K562 (cell line): ENCODE results near the gene ABLIM1. TPM values are rescaled to one million over a fixed set of nuclear protein-coding genes. Genes with fewer than 3 reads are reported as not detected.

Experiments
- ATAC-seq: fragments of 200-7000 bp; cut with Tn5 transposase; 3 replicates; pipeline ENCODE4 v1.9.1; 2020; ENCODE audit warnings: moderate library complexity
- BruUV-seq: library from RNA; stranded (reverse); fragments of 400-500 nt; replicated peaks from 2 replicates; lab custom pipeline; 2021; lab: Mats Ljungman, UMichigan
- CTCF ChIA-PET: fragments of 300-600 bp; formaldehyde crosslinking; extraction: SDS; loops from one replicate; lab custom pipeline; 2021; ENCODE audit warnings: low intra/inter-chr PET ratio; lab: Yijun Ruan, JAX
- POLR2A ChIA-PET: fragments of 300-600, 350-650 bp; sonication (Branson Sonifier 250); formaldehyde crosslinking; extraction: SDS; loops from one replicate; lab custom pipeline; 2021; ENCODE audit warnings: antibody characterized with exemption, inconsistent platforms; lab: Yijun Ruan, JAX
- DNase-seq, 4 experiments: peaks; one replicate each; pipeline versions ENCODE4 v3.0.0 to v3.0.0-alpha.2; 2011 to 2018; ENCODE audit warnings: low spot score in 3 of 4, mixed read lengths in 3 of 4; ENCODE audit errors: extremely low read depth in 1 of 4
- FAIRE-seq: peaks from 2 replicates; lab custom pipeline; 2011; peaks lifted over from hg19 to GRCh38; lab: Jason Lieb, UNC
- H2AFZ ChIP-seq: 2 replicates; pipeline ENCODE4 v1.6.0; 2011; ENCODE audit warnings: low read depth, low read length, control low read depth, inconsistent platforms
- H3K27ac ChIP-seq: fragments of 200-600 bp; 3 replicates; pipeline ENCODE4 v1.8.0; 2011; ENCODE audit warnings: low read depth, mild to moderate bottlenecking, control low read depth, inconsistent platforms, low read length, moderate library complexity, mixed read lengths; ENCODE audit errors: extremely low read depth
- H3K27me3 ChIP-seq, 2 experiments: fragments of 300-600 bp in 1 of 2; 2 replicates in 1 of 2; 3 replicates in 1 of 2; pipeline versions ENCODE4 v1.6.0 to v1.8.0; 2011; ENCODE audit warnings: inconsistent platforms in 2 of 2, low read length in 2 of 2, mild to moderate bottlenecking in 1 of 2, mixed read lengths in 1 of 2, moderate library complexity in 1 of 2; ENCODE audit not compliant: control insufficient read depth in 2 of 2, insufficient read depth in 2 of 2
- H3K36me3 ChIP-seq: fragments of 300-600 bp; 3 replicates; pipeline ENCODE4 v1.8.0; 2011; ENCODE audit warnings: mild to moderate bottlenecking, low read length, inconsistent platforms; ENCODE audit not compliant: control insufficient read depth, insufficient read depth
- H3K4me1 ChIP-seq, 2 experiments: fragments of 200-600 bp in 1 of 2; replicated peaks in 1 of 2; 2 replicates in 1 of 2; 3 replicates in 1 of 2; pipeline versions ENCODE4 v1.5.1 to v1.8.0; 2011; ENCODE audit warnings: inconsistent platforms in 2 of 2, low read length in 2 of 2, mild to moderate bottlenecking in 1 of 2, mixed read lengths in 1 of 2, moderate library complexity in 1 of 2; ENCODE audit not compliant: control insufficient read depth in 2 of 2, insufficient read depth in 2 of 2
- H3K4me2 ChIP-seq: 2 replicates; pipeline ENCODE4 v1.6.1; 2011; ENCODE audit warnings: low read length, control low read depth, inconsistent platforms, mixed read lengths; ENCODE audit not compliant: insufficient read depth
- H3K4me3 ChIP-seq: fragments of 200-600 bp; sonication (generic), shearing (Covaris generic); 2 replicates; pipeline ENCODE4 v1.5.1; 2016; ENCODE audit warnings: control low read depth, inconsistent platforms
- H3K79me2 ChIP-seq: fragments of 200-600 bp; 3 replicates; pipeline ENCODE4 v1.8.0; 2011; ENCODE audit warnings: low read length, inconsistent platforms; ENCODE audit not compliant: control insufficient read depth, insufficient read depth
- H3K9ac ChIP-seq, 2 experiments: 2 replicates each; pipeline versions ENCODE4 v1.6.0 to v1.6.1; 2011; ENCODE audit warnings: low read depth in 2 of 2, low read length in 2 of 2, control low read depth in 1 of 2, inconsistent platforms in 1 of 2, mild to moderate bottlenecking in 1 of 2, mixed read lengths in 1 of 2; ENCODE audit not compliant: insufficient read depth in 1 of 2
- H3K9me1 ChIP-seq: one replicate; pipeline ENCODE4 v1.6.0; 2011; ENCODE audit warnings: inconsistent platforms, mild to moderate bottlenecking, low read length, moderate library complexity; ENCODE audit not compliant: control insufficient read depth, insufficient read depth
- H3K9me3 ChIP-seq: replicated peaks from 2 replicates; pipeline ENCODE4 v1.5.1; 2011; ENCODE audit warnings: low read depth, low read length, inconsistent platforms; ENCODE audit not compliant: control insufficient read depth, insufficient read depth
- H4K20me1 ChIP-seq: replicated peaks from 2 replicates; pipeline ENCODE4 v1.6.1; 2011; ENCODE audit warnings: low read length, inconsistent platforms, mixed read lengths; ENCODE audit not compliant: control insufficient read depth, insufficient read depth
- ATF6 ChIP-seq: sonication (generic); formaldehyde crosslinking; IDR thresholded peaks from 2 replicates; pipeline ENCODE4 v1.4.0; 2020; ENCODE audit warnings: mild to moderate bottlenecking, missing genetic modification reagents
- BCL6 ChIP-seq: fragments of 250-450 bp; sonication (Bioruptor Pico); IDR thresholded peaks from 2 replicates; pipeline ENCODE4 v1.4.0; 2020
- E2F4 ChIP-seq: sonication (generic); formaldehyde crosslinking; IDR thresholded peaks from 2 replicates; pipeline ENCODE4 v1.8.0; 2022; ENCODE audit warnings: mild to moderate bottlenecking, low read depth, missing genetic modification reagents
- MAFG ChIP-seq: fragments of 450-650 bp; conservative IDR thresholded peaks from 2 replicates; pipeline ENCODE4 v1.6.1; 2016; ENCODE audit warnings: missing genetic modification characterization, missing compliant biosample characterization
- MCM5 ChIP-seq: fragments of 450-650 bp; IDR thresholded peaks from 2 replicates; pipeline ENCODE4 v1.6.1; 2016; ENCODE audit warnings: low read depth
- NKRF ChIP-seq: fragments of 450-650 bp; IDR thresholded peaks from 2 replicates; pipeline ENCODE4 v1.6.1; 2016; ENCODE audit warnings: borderline replicate concordance
- PRMT5 ChIP-seq: sonication (generic); formaldehyde crosslinking; IDR thresholded peaks from 2 replicates; pipeline ENCODE4 v1.5.0; 2020; ENCODE audit warnings: missing genetic modification reagents
- RBM39 ChIP-seq: fragments of 200-400 bp; formaldehyde crosslinking; optimal IDR thresholded peaks from 2 replicates; pipeline ENCODE3; 2018; ENCODE audit warnings: low read depth, low read length
- SAFB2 ChIP-seq: fragments of 200-400 bp; formaldehyde crosslinking; IDR thresholded peaks from 2 replicates; pipeline ENCODE4 v1.6.1; 2018; ENCODE audit warnings: borderline replicate concordance, low read length, low read depth, moderate library complexity; ENCODE audit not compliant: severe bottlenecking
- TAF7 ChIP-seq: fragments of 450-650 bp; IDR thresholded peaks from 2 replicates; pipeline ENCODE4 v1.6.1; 2016; ENCODE audit warnings: missing genetic modification characterization, missing compliant biosample characterization
- THRB ChIP-seq: fragments of 450-650 bp; formaldehyde crosslinking; conservative IDR thresholded peaks from 2 replicates; pipeline ENCODE4 v1.4.0; 2022; ENCODE audit warnings: mild to moderate bottlenecking, missing genetic modification characterization
- UBTF ChIP-seq, 2 experiments: IDR thresholded peaks; 2 replicates each; pipeline ENCODE4 v1.6.1; 2012; ENCODE audit warnings: improper control_type of control experiment in 2 of 2, low read depth in 2 of 2, low read length in 2 of 2, borderline replicate concordance in 1 of 2
- USF2 ChIP-seq: sonication (generic); formaldehyde crosslinking; IDR thresholded peaks from 2 replicates; pipeline ENCODE4 v1.5.0; 2020; ENCODE audit warnings: missing genetic modification reagents
- WGBS: fragments of 100-300 bp; shearing (Covaris generic); methylation state at CpG from one replicate; pipeline ENCODE4 v1.1.6; 2016; ENCODE audit warnings: low coverage, mixed read lengths; ENCODE audit not compliant: insufficient coverage; ENCODE audit errors: missing lambda C conversion rate; 5-methylcytosine and 5-hydroxymethylcytosine counted together
- in situ Hi-C: fragments of 300-500 bp; cut with MboI; formaldehyde crosslinking; loops from 4 replicates; pipeline ENCODE4 v1.15.0; 2018; ENCODE audit warnings: inconsistent platforms, mixed read lengths
- intact Hi-C: fragments of 100-400 bp; cut with micrococcal nuclease; formaldehyde crosslinking; loops from 2 replicates; pipeline ENCODE4 v1.14.2; 2022
- polyA plus RNA-seq, 8 experiments: library from polyadenylated mRNA; depleted of rRNA in 4 of 8; stranded (reverse) in 5 of 8; unstranded in 3 of 8; fragments of >200 nt; fragmentation: Nextera tagmentation in 2 of 8; fragmentation: Illumina TruSeq in 1 of 8; extraction: Ambion mirVana in 2 of 8; extraction: Trizol in 1 of 8; gene quantifications; 2 replicates each; pipeline versions ENCODE4 v1.2.1 to v1.2.3, GENCODE V29; 2011 to 2014; ENCODE audit warnings: inconsistent platforms in 1 of 8, missing spikeins in 1 of 8
- total RNA-seq, 7 experiments: library from RNA; depleted of rRNA in 6 of 7; stranded (reverse); fragments of >200 nt in 6 of 7; fragmentation: Illumina TruSeq in 2 of 7; extraction: Trizol in 2 of 7; gene quantifications; 2 replicates each; pipeline versions ENCODE4 v1.2.1 to v1.2.3, GENCODE V29; 2011 to 2021; ENCODE audit warnings: low replicate concordance in 1 of 7

The ABLIM1 gene
- total and polyA plus RNA-seq, 9 of the 15 experiments (the other 6 are each of a cell fraction or from before 2014, with no cell fraction given): 0.07 to 0.49 (median 0.14) TPM; not detected in 6

GRCh38 chr10:114584419-114584818 lies 73.7 kb downstream of the ABLIM1 start:
- in situ Hi-C loops: no loop called here
- CTCF ChIA-PET: no interaction called here
- no peak for TF ChIP-seq USF2
- TF ChIP-seq ATF6 (CRISPR knock-in tag): no peak
- TF ChIP-seq MCM5: no peak
- no peak for TF ChIP-seq MAFG (tag)
- no peak for TF ChIP-seq RBM39
- TF ChIP-seq TAF7 (tag): no peak
- TF ChIP-seq E2F4 (CRISPR knock-in tag): no peak
- no peak for TF ChIP-seq SAFB2
- no peak for TF ChIP-seq BCL6 (CRISPR knock-in tag)
- TF ChIP-seq UBTF (IDR thresholded peaks at IDR 0.05; ENCODE audit: borderline replicate concordance in 1 of 2, low read depth in 2 of 2, low read length in 2 of 2): no peak
- no peak for TF ChIP-seq PRMT5 (CRISPR knock-in tag)
- no peak for TF ChIP-seq THRB
- TF ChIP-seq NKRF: no peak

More at GRCh38 chr10:114584419-114584818, 73.7 kb downstream of the ABLIM1 start:
- H3K9ac ChIP-seq: no peak overlapping the region
- H2AFZ ChIP-seq: no peak overlapping the region
- POLR2A ChIA-PET: no interaction called here
- no peaks in the 10 kb centered on the region for H3K79me2 ChIP-seq
- DNase-seq: no peak
- no peaks in the 10 kb centered on the region for H4K20me1 ChIP-seq
- intact Hi-C loops: no loop called here
- no peaks in the 10 kb centered on the region for H3K36me3 ChIP-seq
- H3K27ac ChIP-seq: no peak overlapping the region
- no peaks in the 10 kb centered on the region for H3K9me1 ChIP-seq
- H3K4me2 ChIP-seq: no peak overlapping the region
- no peaks in the 10 kb centered on the region for H3K9me3 ChIP-seq
- H3K4me1 ChIP-seq: no peaks in the 10 kb centered on the region
- no TSS peak for BruUV-seq
- no peak for FAIRE-seq
- H3K4me3 ChIP-seq: no peak overlapping the region
- WGBS: 5% methylated on average over 2 of the region's 2 CpGs
- ATAC-seq: no peak
- H3K27me3 ChIP-seq: no peaks in the 10 kb centered on the region
